Peyer's patch (tissue), 4 donors: Measurements from ENCODE around the gene CXCL14. TPM values are rescaled to one million over a fixed set of nuclear protein-coding genes. Genes with fewer than 3 reads are reported as not detected.

Experiments
- DNase-seq, 3 donors: peaks; one replicate each; pipeline ENCODE4 v3.0.0-alpha.2; 2017 to 2019
- H3K27ac ChIP-seq, 4 donors: fragments of 200-600 bp; sonication (generic); one replicate each; pipeline ENCODE4 v1.5.1; 2016 to 2019
- H3K27me3 ChIP-seq, 2 donors: fragments of 200-600 bp; sonication (generic); one replicate each; pipeline ENCODE4 v1.5.1; 2019
- H3K36me3 ChIP-seq, 3 donors: fragments of 200-600 bp; sonication (generic); one replicate each; pipeline ENCODE4 v1.5.1; 2016 to 2019
- H3K4me1 ChIP-seq, 4 donors: fragments of 200-600 bp; sonication (generic); one replicate each; pipeline ENCODE4 v1.5.1; 2016 to 2019
- H3K4me3 ChIP-seq, 4 donors: fragments of 200-600 bp; sonication (generic); 1 replicate in 3 of 4; 2 replicates in 1 of 4; pipeline ENCODE4 v1.5.1; 2016 to 2019; ENCODE audit warnings: mild to moderate bottlenecking in 1 of 4
- H3K9me3 ChIP-seq, 4 donors: fragments of 200-600 bp; sonication (generic); one replicate each; pipeline ENCODE4 v1.5.1; 2016 to 2019; ENCODE audit warnings: mild to moderate bottlenecking in 1 of 4
- CTCF ChIP-seq, 6 experiments: fragments of 450-650 bp in 4 of 6; fragments of 200-600 bp in 2 of 6; sonication (generic) in 1 of 6; IDR thresholded peaks; one replicate each; pipeline ENCODE4 v1.5.1; 2017 to 2019; ENCODE audit warnings: antibody characterized with exemption in 6 of 6, mild to moderate bottlenecking in 3 of 6, moderate library complexity in 1 of 6
- POLR2A ChIP-seq, 2 donors: fragments of 450-650 bp; IDR thresholded peaks; one replicate each; pipeline ENCODE4 v1.5.1; 2017; ENCODE audit warnings: antibody characterized with exemption in 2 of 2, mild to moderate bottlenecking in 2 of 2, moderate library complexity in 2 of 2
- total RNA-seq, 4 donors: library from RNA; depleted of rRNA; stranded (reverse); fragments of >200 nt; gene quantifications; one replicate each; pipeline ENCODE4 v1.1.0, GENCODE V29; 2016

The CXCL14 gene
- total RNA-seq, 4 donors from 2014 or later = 17.3 to 122 (median 23.4) TPM

- no peak for TF ChIP-seq CTCF (IDR thresholded peaks at IDR 0.05)
- no peak for TF ChIP-seq POLR2A (IDR thresholded peaks at IDR 0.05)
These were observed 44.5 kb upstream of the CXCL14 start for GRCh38 chr5:135623186-135623715.

GRCh38 chr5:135615581-135616260, 36.9 kb upstream of the CXCL14 start:
- H3K27ac ChIP-seq = no peak overlapping the region
- no peak for DNase-seq

More at GRCh38 chr5:135623186-135623715, 44.5 kb upstream of the CXCL14 start:
- H3K36me3 ChIP-seq = no peaks in the 10 kb centered on the region
- peaks cover 0 to 4% (median 0%) of the 10 kb centered on the region in 4 donors for H3K9me3 ChIP-seq
- H3K27me3 ChIP-seq = no peaks in the 10 kb centered on the region
- H3K4me1 ChIP-seq = no peaks in the 10 kb centered on the region
- H3K4me3 ChIP-seq = no peak overlapping the region
- no peak overlapping the region for H3K27ac ChIP-seq
- no peak for DNase-seq

GRCh38 chr5:135615171-135615570, 36.4 kb upstream of the CXCL14 start:
- DNase-seq = no peak
- Histone ChIP-seq H3K27me3 (no peaks in the 10 kb centered on the region), H3K9me3 (peaks cover 0 to 4% (median 0%) of the 10 kb centered on the region in 4 donors), H3K4me1 (no peaks in the 10 kb centered on the region), H3K4me3 (no peak overlapping the region), H3K27ac (no peak overlapping the region), H3K36me3 (no peaks in the 10 kb centered on the region)
- TF ChIP-seq CTCF (IDR thresholded peaks at IDR 0.05) = no peak
- no peak for TF ChIP-seq POLR2A (IDR thresholded peaks at IDR 0.05)

More at GRCh38 chr5:135615581-135616260, 36.9 kb upstream of the CXCL14 start:
- peaks cover 0 to 4% (median 0%) of the 10 kb centered on the region in 4 donors for H3K9me3 ChIP-seq
- TF ChIP-seq CTCF (IDR thresholded peaks at IDR 0.05) = no peak
- TF ChIP-seq POLR2A (IDR thresholded peaks at IDR 0.05) = no peak
- H3K36me3 ChIP-seq = no peaks in the 10 kb centered on the region
- no peaks in the 10 kb centered on the region for H3K4me1 ChIP-seq
- no peaks in the 10 kb centered on the region for H3K27me3 ChIP-seq
- H3K4me3 ChIP-seq = no peak overlapping the region

- no peak overlapping the region for H3K27ac ChIP-seq
- no peaks in the 10 kb centered on the region for H3K36me3 ChIP-seq
- H3K4me1 ChIP-seq = no peaks in the 10 kb centered on the region
- H3K4me3 ChIP-seq = no peak overlapping the region
- TF ChIP-seq CTCF (IDR thresholded peaks at IDR 0.05) = no peak
- no peak for TF ChIP-seq POLR2A (IDR thresholded peaks at IDR 0.05)
- H3K9me3 ChIP-seq = no peaks in the 10 kb centered on the region
- H3K27me3 ChIP-seq = no peaks in the 10 kb centered on the region
- no peak for DNase-seq
These were observed 31.2 kb upstream of the CXCL14 start for GRCh38 chr5:135609981-135610380.

GRCh38 chr5:135608761-135609443, 30.1 kb upstream of the CXCL14 start:
- Histone ChIP-seq H3K9me3 (no peaks in the 10 kb centered on the region), H3K27me3 (no peaks in the 10 kb centered on the region), H3K4me3 (no peak overlapping the region), H3K4me1 (no peaks in the 10 kb centered on the region), H3K27ac (no peak overlapping the region), H3K36me3 (no peaks in the 10 kb centered on the region)
- TF ChIP-seq POLR2A (IDR thresholded peaks at IDR 0.05) = no peak
- no peak for TF ChIP-seq CTCF (IDR thresholded peaks at IDR 0.05)
- no peak for DNase-seq
